ENCODE measurements around the gene PEDS1.

- TF ChIP-seq CTCF (IDR thresholded peaks at IDR 0.05; ENCODE audit: insufficient read depth, low read length) (no peak), SPI1 (IDR thresholded peaks at IDR 0.05; ENCODE audit: borderline replicate concordance, low read depth) (no peak), GABPA (IDR thresholded peaks at IDR 0.05; ENCODE audit: low read depth) (no peak), POLR2AphosphoS5 (IDR thresholded peaks at IDR 0.05; ENCODE audit: low read depth) (no peak), REST (IDR thresholded peaks at IDR 0.05; ENCODE audit: insufficient replicate concordance, low read depth) (no peak)
Observed at GRCh38 chr20:50142812-50143211, 10.7 kb downstream of the PEDS1 start.

Data from HL-60 (cell line).